ENCODE measurements around the gene EXOC6B.

EXOC6B gene

DNA sequence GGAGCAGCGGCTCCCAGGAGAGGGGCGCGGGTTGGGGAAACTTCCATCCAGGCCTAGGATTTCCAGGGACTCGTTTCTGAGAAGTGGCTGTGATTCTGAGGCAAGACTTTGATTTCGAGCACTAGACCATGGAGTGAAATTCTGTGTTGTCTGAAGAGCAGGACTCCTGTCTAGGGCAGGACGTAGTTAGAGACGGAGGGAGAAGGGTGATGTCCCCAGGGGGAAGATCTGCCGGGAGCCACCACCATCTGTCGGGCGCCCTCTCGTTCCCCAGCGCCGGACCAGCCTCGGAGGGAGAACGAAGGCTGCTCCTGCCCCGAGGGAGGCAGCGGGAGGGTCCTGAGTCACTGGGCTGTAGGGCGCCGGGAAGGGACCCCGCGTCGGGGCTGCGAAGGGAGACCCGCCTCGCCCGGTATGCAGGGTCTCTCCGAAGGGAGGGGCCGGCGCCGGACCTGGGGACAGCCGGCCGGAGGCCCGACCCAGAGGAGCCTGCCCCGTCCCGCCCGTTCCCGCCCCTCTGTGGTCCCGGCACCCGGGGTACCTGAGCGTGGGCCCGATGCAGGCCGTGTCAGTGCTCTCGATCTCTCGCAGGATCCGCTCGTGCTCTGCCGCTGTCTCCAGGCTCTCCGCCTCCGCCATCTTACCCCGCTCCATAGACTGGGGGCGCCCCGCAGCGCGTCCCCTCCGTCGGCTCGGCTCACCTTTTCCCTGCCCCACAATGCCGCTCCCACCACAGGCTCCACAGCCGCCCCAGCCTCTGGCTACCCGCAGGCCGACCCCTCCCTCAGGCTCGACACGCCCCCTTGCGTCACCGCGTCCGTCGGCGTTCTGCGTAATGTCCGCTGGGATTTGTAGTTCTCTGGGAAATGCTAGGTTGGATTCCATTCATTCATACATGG is at the start of gene EXOC6B:
EXOC6B (minus strand) TSS at position 777 of the 899 bp plus-strand sequence.
- peak; percentile 92 for DNase-seq

DNA sequence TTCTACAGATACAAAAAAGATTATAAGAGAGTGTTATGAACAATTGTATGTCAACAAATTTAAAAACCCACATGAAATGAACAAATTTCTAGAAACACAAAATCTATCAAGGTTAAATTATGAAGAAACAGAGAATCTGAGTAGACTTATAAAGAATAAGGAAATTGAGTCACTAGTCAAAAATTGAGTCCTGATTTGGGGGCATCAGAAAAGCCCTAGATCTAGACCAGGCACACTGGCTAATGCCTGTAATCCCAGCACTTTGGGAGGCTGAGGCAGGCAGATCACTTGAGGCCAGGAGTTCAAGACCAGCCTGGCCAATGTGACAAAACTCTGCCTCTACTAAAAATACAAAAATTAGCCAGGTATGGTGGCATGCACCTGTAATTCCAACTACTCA is 46.0 kb upstream of the EXOC6B start:
- no peak for DNase-seq

GRCh38 chr2:72871060-72871459 is 45.2 kb upstream of the EXOC6B start:
- no peak for DNase-seq

DNA sequence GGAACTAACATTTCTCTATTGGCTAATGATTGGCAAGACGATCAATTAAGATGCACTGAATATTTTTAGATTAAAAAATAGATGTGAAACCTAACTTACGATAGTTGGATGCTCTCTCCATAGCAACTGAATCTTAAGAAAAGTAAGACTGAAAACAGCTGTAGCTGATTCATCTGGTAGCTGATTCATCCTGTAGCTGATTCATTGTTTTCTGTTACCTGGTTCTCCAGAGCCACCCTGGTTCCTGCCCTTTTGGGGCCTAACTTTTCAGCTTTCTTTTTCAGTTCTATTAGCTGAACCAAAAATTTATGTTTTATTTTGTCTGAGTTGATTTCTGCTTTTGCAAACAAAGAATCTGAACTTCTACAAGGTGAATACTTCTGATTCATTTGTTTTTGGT is 38.7 kb upstream of the EXOC6B start:
- DNase-seq: no peak

DNA sequence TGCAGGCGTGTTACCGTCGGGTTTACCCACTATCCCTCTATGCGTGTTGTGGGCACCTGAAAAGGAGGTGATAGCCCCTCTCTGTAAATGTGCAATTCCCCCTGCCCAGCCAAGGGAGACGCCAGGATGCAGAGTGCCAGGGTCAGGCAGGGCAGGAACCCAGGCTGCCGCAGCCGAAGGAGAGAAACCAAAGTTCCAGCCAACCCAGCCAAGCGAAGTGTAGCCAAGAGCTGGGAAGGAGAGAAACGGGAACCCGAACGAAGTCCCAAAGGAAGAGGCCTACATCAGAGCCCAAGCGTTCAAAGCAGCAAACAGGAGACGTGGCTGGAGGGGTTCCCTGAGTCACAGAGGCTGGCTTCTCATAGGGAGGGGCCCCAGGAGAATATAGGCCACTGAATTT is 37.2 kb upstream of the EXOC6B start:
- no peak for DNase-seq

- DNase-seq: peak; percentile 88
These were observed 36.6 kb upstream of the EXOC6B start for GRCh38 chr2:72862239-72862988.

DNA sequence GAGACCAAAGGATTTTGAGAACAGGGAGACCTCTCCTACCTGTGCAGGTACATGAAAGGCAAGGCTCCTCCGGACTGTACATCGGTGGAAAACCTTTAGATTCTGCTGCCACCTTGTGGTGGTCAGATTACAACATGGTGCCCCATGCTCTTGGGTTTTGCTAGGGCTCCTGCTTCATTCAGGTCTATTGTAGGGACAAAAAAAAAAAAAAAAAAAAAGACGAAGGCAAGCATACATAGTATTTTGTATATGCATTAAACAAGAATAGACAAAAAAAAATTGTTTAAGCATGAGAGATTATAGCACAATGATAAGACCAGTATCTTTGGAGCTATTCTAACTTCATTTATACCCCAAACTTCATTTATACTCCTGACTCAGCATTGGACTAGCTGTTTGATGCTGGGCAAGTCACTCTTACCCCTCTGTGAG is 34.0 kb upstream of the EXOC6B start:
- DNase-seq: peak; percentile 50

DNA sequence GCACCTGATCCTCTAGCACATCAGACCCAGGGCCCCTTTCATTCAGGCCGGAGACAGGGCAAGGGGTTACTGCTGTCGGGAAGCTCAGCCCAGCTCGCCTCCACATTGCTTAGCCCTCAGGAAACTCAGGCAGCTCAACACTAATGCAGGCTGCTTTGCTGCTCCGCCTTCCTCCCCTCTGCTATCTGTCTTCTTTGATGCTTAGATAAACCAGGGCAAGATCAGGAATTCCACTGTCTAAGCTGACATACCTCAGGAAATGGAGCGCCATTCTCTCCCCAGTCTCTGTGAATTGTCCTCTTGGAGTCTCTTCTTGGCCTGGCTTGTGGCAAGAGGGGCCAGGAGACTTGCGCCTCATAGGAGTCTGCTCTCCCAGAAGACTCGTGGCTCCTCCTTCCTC is 25.5 kb upstream of the EXOC6B start:
- no peak for DNase-seq

GRCh38 chr2:72849138-72849462 is 23.3 kb upstream of the EXOC6B start:
- DNase-seq: no peak

GRCh38 chr2:72848436-72849137 is 22.8 kb upstream of the EXOC6B start:
- DNase-seq: no peak

- no peak for DNase-seq
These were observed 21.9 kb upstream of the EXOC6B start for GRCh38 chr2:72847534-72848315.

GRCh38 chr2:72846171-72847095 is 20.6 kb upstream of the EXOC6B start:
- no peak for DNase-seq

GRCh38 chr2:72843301-72843700 is 17.5 kb upstream of the EXOC6B start:
- DNase-seq: no peak

DNA sequence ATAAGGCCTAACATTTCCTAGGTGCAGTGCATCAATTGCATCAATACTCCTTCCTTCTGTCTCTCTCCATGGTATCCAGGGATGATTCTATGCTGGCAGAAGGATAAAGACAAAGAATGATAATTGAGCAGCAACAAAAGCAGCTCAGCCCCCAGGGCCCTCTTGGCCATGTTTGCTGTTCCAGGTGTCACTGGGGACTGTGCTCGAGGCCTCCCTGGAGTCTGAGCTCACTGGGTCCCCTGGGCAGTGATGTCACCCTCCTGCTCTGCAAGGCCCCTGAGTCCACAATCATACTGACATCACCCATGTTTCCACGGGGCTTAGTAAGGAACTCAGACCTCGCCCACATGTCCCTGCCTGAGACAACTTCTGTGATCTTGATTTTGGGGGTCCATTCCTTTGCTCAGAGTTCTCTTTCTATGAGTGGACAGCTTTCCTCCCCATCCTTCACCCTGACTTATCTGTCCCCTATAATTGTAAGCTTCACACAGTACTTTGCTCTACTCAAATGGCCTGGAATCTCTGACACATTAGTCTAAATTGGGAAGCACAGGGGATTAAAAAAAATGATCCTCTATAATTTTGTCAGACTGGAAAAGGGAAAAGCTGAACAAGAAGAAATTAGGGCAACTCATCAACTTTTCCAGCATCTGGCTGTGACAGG is 15.8 kb upstream of the EXOC6B start:
- no peak for DNase-seq

GRCh38 chr2:72840066-72840465 is 14.2 kb upstream of the EXOC6B start:
- DNase-seq: no peak

- DNase-seq: no peak
These were observed 11.3 kb upstream of the EXOC6B start for GRCh38 chr2:72837171-72837570.

- no peak for DNase-seq
These were observed 9.6 kb upstream of the EXOC6B start for GRCh38 chr2:72835403-72835802.

DNA sequence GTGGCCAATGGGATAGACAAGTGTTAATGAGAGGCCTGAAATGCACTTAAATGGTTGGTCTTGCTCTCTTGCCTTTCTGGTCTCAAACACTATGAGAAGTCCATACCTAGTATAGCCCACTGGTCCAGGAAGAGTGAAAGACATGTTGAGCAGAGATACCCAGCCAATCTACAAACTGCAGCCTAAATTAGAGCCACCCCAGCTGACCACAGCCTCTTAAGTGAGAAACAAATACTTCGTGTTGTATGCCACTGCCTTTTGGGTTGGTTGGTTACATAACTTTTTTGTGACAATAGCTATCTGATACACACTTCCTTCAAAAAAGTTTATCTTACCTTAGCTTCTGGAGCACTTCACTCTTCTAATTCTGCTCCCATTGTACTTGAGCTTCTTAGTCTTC is 8.8 kb upstream of the EXOC6B start:
- no peak for DNase-seq

DNA sequence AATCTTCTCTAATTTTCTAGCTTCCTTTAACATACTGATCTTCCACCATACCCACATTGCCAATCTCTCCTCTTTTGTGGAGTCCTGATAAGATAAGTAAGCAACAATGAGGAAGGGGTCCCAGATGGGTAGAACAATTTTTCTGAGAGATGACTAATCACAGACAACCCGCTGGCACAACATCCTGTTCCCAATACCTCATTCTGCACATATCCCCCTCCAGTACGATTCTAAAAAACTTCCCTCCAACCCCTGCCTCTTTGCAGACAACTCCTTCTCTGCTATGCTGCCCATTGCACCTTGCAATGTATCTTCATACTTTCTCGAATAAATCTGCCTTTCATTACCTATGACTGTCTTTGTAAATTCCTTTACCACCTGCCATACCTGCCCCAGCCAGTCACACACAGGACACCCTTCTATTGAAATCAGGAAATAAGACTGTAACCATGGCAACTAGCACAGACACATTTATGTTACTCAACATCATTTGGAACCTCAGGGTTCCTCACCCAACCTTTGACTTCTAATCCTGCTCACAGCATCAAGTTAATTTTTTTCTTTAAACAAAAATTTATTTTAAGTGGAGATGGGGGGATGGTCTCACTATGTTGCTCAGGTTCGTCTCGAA is 7.4 kb upstream of the EXOC6B start:
- DNase-seq: no peak

- no peak for DNase-seq
These were observed 4.4 kb upstream of the EXOC6B start for GRCh38 chr2:72830273-72830672.
